HG03025 (cell line): Measurements from ENCODE around the gene WDPCP.
"Not testable (repeated sequence)": the region's sequence is repeated elsewhere in the genome, so short reads cannot be mapped to it uniquely, and the experiment has no call there.

ENCODE experiments used
- ATAC-seq: cut with Tn5 transposase; IDR thresholded peaks from one replicate; pipeline ENCODE4 v1.9.1; 2021; ENCODE audit warnings: mild to moderate bottlenecking, moderate library complexity; ENCODE audit not compliant: unreplicated experiment, low FRiP score

Gene WDPCP

DNA sequence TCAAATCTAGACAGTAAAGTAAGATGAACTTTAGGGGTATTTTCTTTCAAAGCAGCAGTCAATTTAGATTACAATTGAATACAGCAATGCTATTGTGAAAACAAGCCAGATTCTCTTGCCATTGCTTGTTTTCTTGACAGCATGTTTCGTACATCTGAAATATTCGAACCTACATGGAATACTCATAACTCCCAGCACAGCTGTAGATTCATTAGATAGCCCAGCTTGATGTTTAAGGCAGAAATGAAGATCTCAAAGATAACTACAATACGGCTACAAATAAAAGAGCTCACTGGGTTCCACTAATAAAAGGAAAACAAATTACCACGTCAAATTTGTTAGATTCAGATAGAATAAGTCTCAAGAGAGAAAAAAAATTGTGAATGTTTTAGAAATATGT, 208.8 kb downstream of the WDPCP start:
- no peak for ATAC-seq

DNA sequence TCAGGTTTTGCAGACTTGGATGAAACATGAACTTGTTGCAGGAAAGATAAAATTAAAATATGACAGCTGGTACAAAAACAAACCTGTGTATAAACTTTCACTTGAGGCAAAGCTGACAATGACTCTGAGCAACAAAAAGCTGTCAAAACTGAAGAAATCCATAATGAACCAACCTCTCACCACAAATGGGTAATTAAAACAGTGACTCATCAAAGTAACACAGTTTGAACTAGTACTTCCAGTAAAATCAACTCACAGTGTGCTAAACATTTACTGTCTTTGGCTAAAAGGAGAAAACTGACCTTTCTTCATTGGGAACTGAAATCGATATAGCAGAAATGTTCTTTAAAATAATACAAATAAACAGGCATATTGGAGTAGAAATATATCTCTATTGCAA, 209.7 kb downstream of the WDPCP start:
- no peak for ATAC-seq

DNA sequence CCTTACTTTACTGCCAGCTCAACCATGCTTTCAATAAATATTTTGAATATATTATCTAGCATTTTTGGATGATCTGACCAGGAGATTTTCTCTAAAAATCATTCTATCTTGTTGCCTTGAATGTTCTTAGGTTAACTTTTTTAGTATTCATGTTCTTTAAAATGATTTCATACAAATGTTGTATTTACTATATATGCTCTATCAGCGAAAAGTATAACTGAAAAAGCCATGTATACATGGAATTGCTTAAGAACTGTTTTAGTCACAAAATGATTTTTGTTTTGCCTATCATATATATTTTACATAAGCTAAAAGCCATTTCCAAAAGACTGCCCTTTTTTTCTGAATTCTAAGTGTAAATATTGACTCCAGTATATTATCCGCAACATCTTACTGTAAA, 213.9 kb downstream of the WDPCP start:
- ATAC-seq, result no peak

DNA sequence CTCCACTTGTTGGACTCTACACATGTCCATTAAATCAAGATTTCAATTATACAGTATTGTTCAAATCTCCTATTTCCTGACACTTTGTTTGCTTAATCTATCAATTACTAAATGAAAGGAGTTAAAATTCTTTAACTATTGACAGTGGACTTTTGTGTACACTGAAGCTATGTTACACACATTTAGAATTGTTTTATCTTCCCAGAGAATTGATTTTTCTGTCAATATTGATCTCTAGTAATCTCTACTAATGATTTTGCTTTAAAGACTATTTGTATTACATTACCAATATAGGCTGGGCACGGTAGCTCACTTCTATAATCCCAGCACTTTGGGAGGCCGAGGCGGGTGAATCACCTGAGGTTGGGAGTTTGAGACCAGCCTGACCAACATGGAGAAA, 215.7 kb downstream of the WDPCP start:
- no peak for ATAC-seq

DNA sequence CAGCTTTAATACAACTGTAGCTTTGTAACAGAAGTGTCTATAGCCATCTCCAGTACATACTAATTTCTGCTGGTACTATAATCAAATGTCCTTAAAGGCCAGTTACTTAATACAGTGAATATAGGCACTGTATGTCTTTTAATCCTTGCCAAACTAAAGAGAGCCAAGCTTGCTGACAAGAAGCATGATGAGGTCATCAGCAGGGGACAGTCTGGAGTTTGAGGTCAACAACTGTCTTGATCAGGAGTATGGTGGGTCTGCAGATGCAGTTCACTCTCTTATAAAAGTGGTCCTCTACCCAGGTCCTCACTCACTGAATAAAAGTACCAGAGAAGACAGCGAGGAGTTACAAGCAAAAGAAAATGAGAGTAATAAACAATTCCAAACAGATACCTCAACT, 219.1 kb downstream of the WDPCP start:
- ATAC-seq, result no peak

DNA sequence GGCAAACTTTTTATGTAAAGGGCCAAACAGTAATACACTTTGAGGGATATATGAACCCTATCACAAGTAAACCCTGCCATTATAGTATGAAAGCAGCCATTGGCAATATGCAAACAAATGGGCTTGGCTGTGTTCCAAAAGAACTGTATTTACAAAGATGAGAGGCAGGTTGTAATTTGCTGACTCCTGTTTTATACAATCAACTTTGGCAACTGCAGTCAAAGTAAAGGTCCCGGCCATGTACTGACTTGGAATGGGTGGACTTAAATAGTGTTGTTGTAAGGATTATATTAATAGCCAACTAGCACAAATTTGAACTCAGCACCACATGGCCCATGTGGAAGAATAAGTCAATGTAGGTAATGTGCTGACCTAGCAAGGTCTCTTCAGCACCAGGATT, 223.4 kb downstream of the WDPCP start:
- no peak for ATAC-seq

DNA sequence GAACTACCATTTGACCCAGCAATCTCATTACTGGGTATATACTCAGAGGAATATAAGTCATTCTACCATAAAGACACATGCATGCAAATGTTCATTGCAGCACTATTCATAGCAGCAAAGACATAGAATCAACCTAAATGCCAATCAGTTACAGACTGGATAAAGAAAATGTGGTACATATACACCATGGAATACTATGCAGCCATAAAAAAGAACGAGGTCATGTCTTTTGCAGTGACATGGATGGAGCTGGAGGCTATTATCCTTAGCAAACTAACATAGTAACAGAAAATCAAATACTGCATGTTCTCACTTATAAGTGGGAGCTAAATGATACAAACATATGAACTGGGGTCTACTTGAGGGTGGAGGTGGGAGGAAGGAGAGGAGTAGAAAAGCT, 230.6 kb downstream of the WDPCP start:
- not testable (repeated sequence) for ATAC-seq

DNA sequence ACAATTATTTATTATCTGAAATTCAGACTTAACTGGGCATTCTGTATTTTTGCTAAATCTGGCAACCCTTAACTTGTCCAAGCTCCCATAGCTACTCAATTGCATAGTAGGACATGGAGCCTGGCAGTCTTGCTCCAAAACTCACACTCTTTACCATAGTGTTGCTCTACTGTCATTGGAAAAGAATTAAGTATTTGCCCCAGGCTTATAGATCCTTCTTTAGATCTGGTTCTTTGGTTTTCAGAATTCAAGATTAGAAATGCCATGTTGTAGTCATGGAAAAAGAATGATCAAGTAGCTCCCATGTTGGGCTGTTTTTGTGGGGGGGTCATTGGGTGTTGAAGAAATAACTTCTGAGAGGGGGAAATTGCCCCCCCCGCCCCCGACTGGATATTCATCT, 240.9 kb downstream of the WDPCP start:
- ATAC-seq, result no peak

DNA sequence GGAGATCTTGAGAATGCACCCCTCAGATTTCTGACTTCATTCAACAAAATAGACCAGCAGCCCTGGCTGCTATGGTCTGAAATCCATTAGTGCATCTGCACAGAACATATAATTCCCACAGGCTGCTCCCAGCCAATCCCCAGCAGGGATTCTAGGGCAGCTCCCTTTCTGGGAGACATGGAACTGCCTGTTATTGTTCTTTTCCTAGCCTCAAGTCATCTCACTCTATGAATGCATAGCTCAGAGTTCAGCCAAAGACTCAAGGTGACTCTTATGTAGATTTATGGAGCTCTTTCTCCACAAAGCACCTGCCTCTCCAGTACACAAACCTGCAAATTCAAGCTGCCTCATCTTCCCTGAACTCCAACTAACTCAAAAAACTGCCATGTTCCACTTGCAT, 241.9 kb downstream of the WDPCP start:
- ATAC-seq, result no peak

DNA sequence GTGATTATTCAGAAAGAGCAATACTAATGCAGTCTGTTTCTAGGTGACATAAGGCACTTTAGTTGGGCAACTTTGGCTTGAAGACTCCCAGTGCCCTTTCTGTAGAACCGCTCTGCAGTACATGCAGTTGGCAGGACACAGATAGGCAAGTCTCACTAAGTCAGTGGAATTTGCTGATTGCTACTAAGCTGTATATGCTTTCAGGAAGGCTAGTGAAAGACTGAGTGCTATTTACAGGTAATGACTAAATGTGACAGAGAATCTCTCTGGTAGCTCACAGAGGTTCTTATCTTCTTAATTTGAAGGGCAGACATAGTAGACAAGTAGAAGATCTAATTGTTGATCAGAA, 243.0 kb downstream of the WDPCP start:
- no peak for ATAC-seq

DNA sequence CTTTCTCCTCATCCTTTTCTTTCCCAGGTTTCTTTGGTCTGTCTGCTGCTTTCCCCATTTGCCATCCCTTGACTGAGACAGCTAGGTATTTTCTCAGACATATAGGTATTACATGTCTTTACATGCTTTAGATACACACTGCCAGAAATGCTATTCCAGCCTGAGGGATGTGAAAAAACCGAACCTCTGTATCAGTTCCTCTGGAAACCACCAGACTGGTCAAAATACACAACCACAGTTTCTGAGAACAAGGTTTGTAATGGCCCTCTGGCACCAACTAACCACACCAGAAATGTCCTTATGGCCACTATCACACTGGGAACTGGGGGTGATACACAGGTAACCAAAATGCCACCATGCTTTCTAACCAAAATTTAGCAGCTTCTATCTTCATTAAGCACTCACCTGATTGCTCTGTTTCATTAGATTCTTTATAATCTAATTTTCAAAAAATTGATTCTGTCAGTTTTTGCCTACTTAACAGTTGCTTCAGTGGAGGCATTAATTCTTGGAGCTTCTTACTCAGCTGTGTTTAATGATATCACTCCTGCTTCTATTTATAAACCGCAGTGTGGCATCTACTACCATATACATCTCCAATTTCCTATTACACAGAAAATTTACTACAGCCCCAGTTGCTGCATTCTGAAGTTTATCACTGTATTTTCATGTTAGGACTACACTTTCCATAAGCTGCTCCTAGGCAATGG, 243.5 kb downstream of the WDPCP start:
- no peak for ATAC-seq

DNA sequence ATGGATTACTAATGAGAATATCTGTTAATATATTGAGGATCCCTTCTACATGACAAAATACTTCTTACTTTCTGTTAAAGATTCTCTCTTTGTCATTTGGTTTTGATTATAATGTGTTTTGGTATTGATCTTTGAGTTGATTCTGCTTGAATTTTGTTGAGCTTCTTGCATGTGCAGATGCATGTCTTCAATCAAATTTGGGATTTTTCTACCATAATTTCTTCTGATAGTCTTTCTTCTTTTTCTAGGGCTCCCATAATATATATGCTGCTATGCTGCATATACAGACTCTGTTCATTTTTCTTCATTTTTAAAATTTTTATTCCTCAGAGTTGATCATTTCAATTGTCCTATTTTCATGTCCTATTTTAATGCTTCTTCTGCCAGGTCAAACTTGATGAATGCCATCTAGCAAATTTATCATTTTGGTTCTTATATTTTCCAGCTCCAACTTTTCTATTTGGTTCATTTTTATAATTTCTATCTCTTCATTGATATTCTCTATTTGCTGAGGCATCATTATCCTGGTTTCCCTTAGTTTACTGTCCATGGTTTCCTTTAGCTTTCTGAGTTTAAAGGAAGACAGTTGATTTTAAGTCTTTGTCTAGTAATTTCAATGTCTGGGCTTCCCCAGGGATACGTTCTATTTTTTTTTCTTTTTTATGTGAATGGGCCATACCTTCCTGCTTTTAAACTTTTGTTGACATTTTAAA, 244.7 kb downstream of the WDPCP start:
- ATAC-seq, result no peak

DNA sequence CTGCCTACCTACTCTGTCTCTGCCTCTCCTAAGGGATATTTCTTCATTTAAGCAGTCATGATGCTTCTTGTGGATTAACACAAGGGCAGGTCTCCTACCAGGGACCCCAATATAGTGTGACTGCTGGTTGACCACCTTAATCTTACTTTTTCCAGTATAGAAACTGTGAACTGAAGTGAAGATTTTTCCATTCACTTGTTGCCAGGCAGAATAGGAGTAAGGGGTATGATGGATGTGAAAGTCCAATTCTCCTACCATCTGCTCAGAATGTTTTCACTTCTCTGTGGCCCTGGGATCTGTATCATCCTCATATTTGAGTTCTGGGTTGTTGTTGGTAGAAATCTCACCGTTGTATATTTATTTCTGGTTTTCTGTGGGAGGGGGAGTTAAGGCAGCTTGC, 247.8 kb downstream of the WDPCP start:
- ATAC-seq, result no peak

DNA sequence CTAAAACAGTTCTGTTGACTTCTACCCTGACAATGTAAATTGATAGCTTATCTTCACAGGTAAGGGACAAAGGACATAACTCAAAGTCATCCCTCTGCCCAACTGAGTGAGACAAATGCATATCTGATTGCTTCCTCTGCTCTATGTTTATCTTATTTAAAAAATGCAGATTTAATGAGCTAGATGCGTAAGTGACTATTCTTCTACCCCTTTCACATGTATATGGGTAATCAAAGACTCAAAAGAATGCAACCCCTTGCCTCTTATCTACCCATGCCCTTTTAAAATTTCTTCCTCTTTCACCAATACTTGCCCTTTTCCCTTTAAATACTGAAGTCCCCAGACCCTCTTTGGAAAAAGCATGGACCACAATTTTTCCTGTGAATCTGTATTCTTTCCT, 253.4 kb downstream of the WDPCP start:
- ATAC-seq, result no peak

DNA sequence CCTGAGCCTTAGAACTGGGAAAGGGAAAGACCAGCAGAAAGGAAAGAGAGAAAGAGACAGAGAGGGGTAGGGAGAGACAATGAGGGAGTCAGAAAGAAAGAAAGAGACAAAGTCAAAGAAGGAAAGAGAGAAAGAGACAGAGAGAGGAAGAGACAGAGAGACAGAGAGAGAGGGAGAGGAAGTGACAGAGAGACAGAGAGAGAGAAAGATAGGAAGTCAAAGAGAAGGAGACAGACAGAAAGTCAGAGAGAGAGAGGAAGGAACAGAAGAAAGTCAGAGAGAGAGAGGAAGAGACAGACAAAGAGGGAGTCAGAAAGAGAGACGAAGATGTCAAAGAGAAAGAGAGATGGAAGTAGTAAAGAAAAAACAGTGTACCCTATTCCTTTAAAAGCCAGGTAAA, 261.8 kb downstream of the WDPCP start:
- no peak for ATAC-seq

DNA sequence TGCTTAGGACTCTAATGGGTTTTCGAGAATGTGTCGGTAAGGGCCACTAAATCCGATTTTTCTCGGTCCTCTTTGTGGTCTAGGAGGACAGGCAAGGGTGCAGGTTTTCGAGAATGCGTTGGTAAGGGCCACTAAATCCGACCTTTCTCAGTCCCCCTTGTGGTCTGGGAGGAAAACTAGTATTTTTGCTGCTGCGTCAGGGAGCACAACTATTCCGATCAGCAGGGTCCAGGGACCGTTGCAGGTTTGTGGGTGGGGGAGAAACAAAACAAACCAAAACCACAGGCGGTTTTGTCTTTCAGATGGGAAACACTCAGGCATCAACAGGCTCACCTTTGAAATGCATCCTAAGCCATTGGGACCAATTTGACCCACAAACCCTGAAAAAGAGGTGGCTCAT, 264.6 kb downstream of the WDPCP start:
- not testable (repeated sequence) for ATAC-seq

DNA sequence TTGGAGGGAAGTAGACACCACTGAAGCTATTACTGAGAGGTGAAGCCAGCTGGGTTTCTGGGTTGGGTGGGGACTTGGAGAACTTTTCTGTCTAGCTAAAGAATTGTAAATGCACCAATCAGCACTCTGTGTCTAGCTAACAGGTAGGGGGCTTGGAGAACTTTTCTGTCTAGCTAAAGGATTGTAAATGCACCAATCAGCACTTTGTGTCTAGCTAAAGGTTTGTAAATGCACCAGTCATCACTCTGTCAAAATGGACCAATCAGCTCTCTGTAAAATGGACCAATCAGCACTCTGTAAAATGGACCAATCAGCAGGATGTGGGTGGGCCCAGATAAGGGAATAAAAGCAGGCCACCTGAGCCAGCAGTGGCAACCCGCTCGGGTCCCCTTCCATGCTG, 266.3 kb downstream of the WDPCP start:
- not testable (repeated sequence) for ATAC-seq

DNA sequence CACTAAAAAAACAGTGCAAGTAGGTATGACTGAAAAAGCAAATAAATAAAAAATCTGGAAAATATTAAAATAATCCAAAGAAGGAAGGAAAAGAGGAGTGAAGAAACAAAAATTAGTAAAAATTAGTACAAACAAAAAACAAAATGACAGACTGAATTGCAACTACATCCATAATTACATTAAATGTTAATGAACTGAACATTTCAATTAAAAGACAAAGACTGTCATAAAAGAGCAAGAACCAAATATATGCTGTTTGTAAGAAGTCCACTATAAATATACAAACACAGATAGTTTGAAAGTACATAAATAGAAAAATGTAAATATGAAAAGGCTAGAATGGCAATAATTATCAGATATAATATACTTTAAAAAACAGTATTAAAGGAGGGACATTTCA, 267.6 kb downstream of the WDPCP start:
- no peak for ATAC-seq

DNA sequence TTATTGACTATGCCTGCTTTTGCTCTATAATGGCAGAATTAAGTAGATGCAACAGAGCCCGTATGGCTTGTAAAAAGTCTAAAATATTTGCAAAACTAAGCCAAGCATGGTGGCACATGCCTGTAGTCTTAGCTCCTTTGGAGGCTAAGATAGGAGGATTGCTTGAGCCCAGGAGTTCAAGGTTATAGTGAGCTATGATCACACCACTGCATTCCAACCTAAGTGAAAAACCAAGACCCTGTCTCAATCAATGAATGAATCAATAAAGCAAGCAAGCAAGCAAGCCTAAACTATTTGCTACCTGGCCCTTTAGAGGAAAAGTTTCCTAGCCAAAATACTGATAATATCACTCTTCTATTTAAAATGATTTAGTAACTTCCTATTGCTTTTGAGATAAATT, 277.7 kb downstream of the WDPCP start:
- no peak for ATAC-seq

DNA sequence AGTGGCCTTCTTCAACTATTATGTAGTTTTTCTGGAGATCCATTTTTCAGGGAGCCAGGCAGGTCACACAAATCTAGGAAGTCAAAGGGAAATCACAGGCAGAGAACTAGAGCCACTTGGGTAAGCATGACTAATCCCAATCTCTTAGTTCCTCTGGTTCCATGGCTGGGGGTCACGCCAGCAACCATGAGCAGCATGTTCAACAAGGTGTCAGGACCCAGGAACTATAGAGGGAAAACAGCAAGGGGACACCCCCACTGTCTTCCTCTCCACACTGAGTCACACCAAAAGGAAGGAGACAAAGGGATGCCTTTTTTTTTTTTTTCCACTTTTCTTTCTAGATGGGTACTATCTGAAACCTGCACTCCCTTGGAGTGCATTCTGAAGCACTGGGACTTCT, 286.8 kb downstream of the WDPCP start:
- no peak for ATAC-seq

DNA sequence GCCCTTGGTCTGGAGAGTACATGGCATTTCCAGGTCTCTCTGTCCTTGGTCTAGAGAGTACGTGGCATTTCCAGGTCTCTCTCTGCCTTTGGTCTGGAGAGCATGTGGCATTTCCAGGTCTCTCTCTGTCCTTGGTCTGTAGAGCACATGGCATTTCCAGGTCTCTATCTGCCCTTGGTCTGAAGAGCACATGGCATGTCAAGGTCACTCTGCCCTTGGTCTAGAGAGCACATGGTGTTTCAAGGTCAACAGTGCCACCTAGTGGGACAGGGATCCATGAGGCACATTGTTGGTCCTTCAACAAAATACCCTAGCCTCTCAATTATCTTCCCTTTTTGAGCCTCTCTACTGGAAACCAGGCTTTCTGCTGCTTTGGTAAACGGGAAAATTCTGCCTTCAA, 287.4 kb downstream of the WDPCP start:
- ATAC-seq, result no peak

DNA sequence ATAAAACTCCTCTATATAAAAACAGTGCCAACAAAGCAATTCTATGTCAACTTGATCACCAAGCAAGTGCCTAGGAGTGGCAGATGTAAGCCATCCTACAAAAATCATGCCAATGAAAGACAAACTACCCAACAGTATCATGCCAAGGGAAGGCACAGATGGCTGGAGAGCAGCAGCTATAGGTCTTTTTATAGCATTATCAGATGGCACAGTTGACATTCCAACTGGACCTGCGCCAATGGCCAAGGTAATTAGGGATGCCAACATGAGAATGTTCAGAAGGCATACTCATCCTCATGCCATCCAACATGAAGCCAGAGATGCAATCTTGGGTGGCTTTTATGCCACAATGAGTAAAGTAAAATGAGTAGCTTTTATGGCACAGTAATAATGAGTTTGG, 300.3 kb downstream of the WDPCP start:
- no peak for ATAC-seq
